HepG2 (cell line): Measurements from ENCODE around the gene FAM131A. TPM values are rescaled to one million over a fixed set of nuclear protein-coding genes. Genes with fewer than 3 reads are reported as not detected.

ENCODE experiments used
- ATF7-NPFF ChIP-seq: sonication (generic); formaldehyde crosslinking; IDR thresholded peaks from 2 replicates; pipeline ENCODE4 v1.8.1; 2023; ENCODE audit warnings: mild to moderate bottlenecking, low read depth, missing genetic modification reagents, moderate library complexity
- BRD4 ChIP-seq: sonication (generic); formaldehyde crosslinking; IDR thresholded peaks from 2 replicates; pipeline ENCODE4 v1.4.0; 2020; ENCODE audit warnings: missing genetic modification reagents
- CBFB ChIP-seq: sonication (generic); formaldehyde crosslinking; IDR thresholded peaks from 2 replicates; pipeline ENCODE4 v1.4.0; 2020; ENCODE audit warnings: missing genetic modification reagents
- CBX2 ChIP-seq, 2 experiments: fragments of 200-600 bp in 1 of 2; sonication (generic); formaldehyde crosslinking in 1 of 2; IDR thresholded peaks; 2 replicates each; pipeline versions ENCODE4 v1.7.0 to v1.8.1; 2018 to 2022; ENCODE audit warnings: low read depth in 2 of 2, low read length in 1 of 2, mild to moderate bottlenecking in 1 of 2, missing genetic modification reagents in 1 of 2
- GABPB1 ChIP-seq: IDR thresholded peaks from 2 replicates; pipeline ENCODE4 v1.6.1; 2016; ENCODE audit warnings: mild to moderate bottlenecking, missing genetic modification reagents, moderate library complexity, missing compliant biosample characterization
- GLI4 ChIP-seq: sonication (generic); formaldehyde crosslinking; IDR thresholded peaks from 2 replicates; pipeline ENCODE4 v1.5.1; 2020; ENCODE audit warnings: missing genetic modification reagents, mild to moderate bottlenecking, moderate library complexity, borderline replicate concordance
- HDAC1 ChIP-seq: sonication (generic); formaldehyde crosslinking; IDR thresholded peaks from 2 replicates; pipeline ENCODE4 v1.5.1; 2020; ENCODE audit warnings: mild to moderate bottlenecking, missing genetic modification reagents
- HES4 ChIP-seq: sonication (generic); formaldehyde crosslinking; IDR thresholded peaks from 2 replicates; pipeline ENCODE4 v1.9.0; 2021; ENCODE audit warnings: mild to moderate bottlenecking, missing genetic modification reagents, borderline replicate concordance
- MTA1 ChIP-seq: sonication (generic); formaldehyde crosslinking; IDR thresholded peaks from 2 replicates; pipeline ENCODE4 v1.4.0; 2020; ENCODE audit warnings: missing genetic modification reagents, mild to moderate bottlenecking, borderline replicate concordance
- NFE2L1 ChIP-seq: sonication (generic); formaldehyde crosslinking; IDR thresholded peaks from 2 replicates; pipeline ENCODE4 v1.4.0; 2020; ENCODE audit warnings: missing genetic modification reagents, mild to moderate bottlenecking, borderline replicate concordance
- PATZ1 ChIP-seq: sonication (generic); formaldehyde crosslinking; IDR thresholded peaks from 2 replicates; pipeline ENCODE4 v1.4.0; 2020; ENCODE audit warnings: missing genetic modification reagents
- PBX2 ChIP-seq: IDR thresholded peaks from 2 replicates; pipeline ENCODE4 v1.6.1; 2016; ENCODE audit warnings: control low read depth
- PRMT3 ChIP-seq: sonication (generic); formaldehyde crosslinking; IDR thresholded peaks from 2 replicates; pipeline ENCODE4 v1.8.1; 2022; ENCODE audit warnings: low read depth, mild to moderate bottlenecking, moderate library complexity, missing genetic modification reagents, borderline replicate concordance
- RELA ChIP-seq: sonication (generic); formaldehyde crosslinking; IDR thresholded peaks from 2 replicates; pipeline ENCODE4 v1.4.0; 2020; ENCODE audit warnings: missing genetic modification reagents
- ZNF333 ChIP-seq: sonication (generic); formaldehyde crosslinking; IDR thresholded peaks from 2 replicates; pipeline ENCODE4 v1.4.0; 2020; ENCODE audit warnings: mild to moderate bottlenecking, missing genetic modification reagents, borderline replicate concordance
- ZNF34 ChIP-seq: sonication (generic); formaldehyde crosslinking; IDR thresholded peaks from 2 replicates; pipeline ENCODE4 v1.4.0; 2020; ENCODE audit warnings: mild to moderate bottlenecking, missing genetic modification reagents, borderline replicate concordance
- ZNF740 ChIP-seq: sonication (generic); formaldehyde crosslinking; IDR thresholded peaks from 2 replicates; pipeline ENCODE4 v1.4.0; 2020; ENCODE audit warnings: missing genetic modification reagents
- ZSCAN9 ChIP-seq: IDR thresholded peaks from 2 replicates; pipeline ENCODE4 v1.6.1; 2016; ENCODE audit warnings: borderline replicate concordance
- polyA plus RNA-seq, 8 experiments: library from polyadenylated mRNA; depleted of rRNA in 3 of 8; stranded (reverse) in 7 of 8; unstranded in 1 of 8; fragments of >200 nt; fragmentation: Illumina TruSeq in 4 of 8; extraction: Trizol in 4 of 8; gene quantifications; 2 replicates each; pipeline versions ENCODE4 v1.2.1 to v1.2.3, GENCODE V29; 2011 to 2016; ENCODE audit warnings: low read depth in 4 of 8, missing spikeins in 1 of 8, mixed read lengths in 1 of 8; ENCODE audit not compliant: insufficient read depth in 1 of 8
- total RNA-seq, 5 experiments: library from RNA; depleted of rRNA; stranded (reverse); fragments of >200 nt; fragmentation: Illumina TruSeq; extraction: Trizol; gene quantifications; 2 replicates each; pipeline ENCODE4 v1.2.3, GENCODE V29; 2016; ENCODE audit warnings: low read depth in 1 of 5

Gene FAM131A
- total and polyA plus RNA-seq, 2 of the 13 experiments (the other 11 are each of a cell fraction or from before 2014, with no cell fraction given): 9.2 to 9.3 TPM

GRCh38 chr3:184379358-184380184, 42.2 kb downstream of the FAM131A start, which contains the start of gene CHRD (continued):
- TF ChIP-seq MTA1: peak; percentile 6; the same call in 1 of the 2 replicates
- TF ChIP-seq ZNF34: no peak
- peak; percentile 47 for TF ChIP-seq GABPB1 (CRISPR knock-in tag)
- TF ChIP-seq CBX2 (IDR thresholded peaks at IDR 0.05; ENCODE audit: low read depth, low read length): no peak
- no peak for TF ChIP-seq CBX2 (CRISPR knock-in tag; IDR thresholded peaks at IDR 0.05; ENCODE audit: low read depth)
- 0 out of 2 replicates have a peak, but pooled peaks have one; percentile 37 for TF ChIP-seq HES4 (CRISPR knock-in tag)
- TF ChIP-seq ATF7-NPFF (CRISPR knock-in tag): no peak
- no peak for TF ChIP-seq CBFB (CRISPR knock-in tag)
- TF ChIP-seq PATZ1 (CRISPR knock-in tag): peak; percentile 69; the same call in 1 of the 2 replicates
- no peak for TF ChIP-seq PBX2
- TF ChIP-seq ZNF333 (CRISPR knock-in tag): 0 out of 2 replicates have a peak, but pooled peaks have one; percentile 18
- no peak for TF ChIP-seq RELA (CRISPR knock-in tag)
- TF ChIP-seq BRD4 (CRISPR knock-in tag): no peak
- TF ChIP-seq ZNF740 (CRISPR knock-in tag): peak; percentile 28; the same call in 1 of the 2 replicates
- TF ChIP-seq ZSCAN9 (CRISPR knock-in tag): no peak
- no peak for TF ChIP-seq PRMT3 (CRISPR knock-in tag)
- 0 out of 2 replicates have a peak, but pooled peaks have one; percentile 11 for TF ChIP-seq GLI4 (CRISPR knock-in tag)
- TF ChIP-seq HDAC1 (CRISPR knock-in tag): peak; percentile 28; the same call in 1 of the 2 replicates
- 0 out of 2 replicates have a peak, but pooled peaks have one; percentile 47 for TF ChIP-seq NFE2L1 (CRISPR knock-in tag)
